Parathyroid adenoma (tissue), 2 donors: ENCODE results near the gene SPEN.

Experiments used
- H2AFZ ChIP-seq: fragments of 300-600 bp; sonication (generic); one replicate; pipeline ENCODE4 v1.7.0; 2017; ENCODE audit warnings: antibody characterized with exemption, mild to moderate bottlenecking
- H3K27ac ChIP-seq: fragments of 300-600 bp; sonication (generic); one replicate; pipeline ENCODE4 v1.7.0; 2017
- H3K27me3 ChIP-seq: fragments of 300-600 bp; sonication (generic); one replicate; pipeline ENCODE4 v1.7.0; 2017; ENCODE audit warnings: low read length; ENCODE audit not compliant: control insufficient read depth, insufficient read depth
- H3K36me3 ChIP-seq: fragments of 300-600 bp; sonication (generic); one replicate; pipeline ENCODE4 v1.7.0; 2017; ENCODE audit warnings: low read length; ENCODE audit not compliant: control insufficient read depth, insufficient read depth
- H3K4me1 ChIP-seq: fragments of 300-600 bp; sonication (generic); one replicate; pipeline ENCODE4 v1.7.0; 2017; ENCODE audit warnings: control low read depth
- H3K4me2 ChIP-seq: fragments of 300-600 bp; sonication (generic); one replicate; pipeline ENCODE4 v1.7.0; 2017; ENCODE audit warnings: low read length
- H3K4me3 ChIP-seq: fragments of 300-600 bp; sonication (generic); one replicate; pipeline ENCODE4 v1.7.0; 2017; ENCODE audit warnings: low read depth, low read length
- H3K79me2 ChIP-seq: fragments of 300-600 bp; sonication (generic); one replicate; pipeline ENCODE4 v1.7.0; 2017; ENCODE audit warnings: control low read depth
- H3K9ac ChIP-seq: fragments of 300-600 bp; sonication (generic); one replicate; pipeline ENCODE4 v1.7.0; 2017; ENCODE audit warnings: mild to moderate bottlenecking
- H3K9me3 ChIP-seq: fragments of 300-600 bp; sonication (generic); one replicate; pipeline ENCODE4 v1.7.0; 2017; ENCODE audit warnings: low read length; ENCODE audit not compliant: control insufficient read depth
- CTCF ChIP-seq: fragments of 300-600 bp; sonication (generic); IDR thresholded peaks from one replicate; pipeline ENCODE4 v1.7.0; 2017; ENCODE audit warnings: antibody characterized with exemption, mild to moderate bottlenecking
- donor health status: primary hyperparathyroidism.

The SPEN gene

DNA sequence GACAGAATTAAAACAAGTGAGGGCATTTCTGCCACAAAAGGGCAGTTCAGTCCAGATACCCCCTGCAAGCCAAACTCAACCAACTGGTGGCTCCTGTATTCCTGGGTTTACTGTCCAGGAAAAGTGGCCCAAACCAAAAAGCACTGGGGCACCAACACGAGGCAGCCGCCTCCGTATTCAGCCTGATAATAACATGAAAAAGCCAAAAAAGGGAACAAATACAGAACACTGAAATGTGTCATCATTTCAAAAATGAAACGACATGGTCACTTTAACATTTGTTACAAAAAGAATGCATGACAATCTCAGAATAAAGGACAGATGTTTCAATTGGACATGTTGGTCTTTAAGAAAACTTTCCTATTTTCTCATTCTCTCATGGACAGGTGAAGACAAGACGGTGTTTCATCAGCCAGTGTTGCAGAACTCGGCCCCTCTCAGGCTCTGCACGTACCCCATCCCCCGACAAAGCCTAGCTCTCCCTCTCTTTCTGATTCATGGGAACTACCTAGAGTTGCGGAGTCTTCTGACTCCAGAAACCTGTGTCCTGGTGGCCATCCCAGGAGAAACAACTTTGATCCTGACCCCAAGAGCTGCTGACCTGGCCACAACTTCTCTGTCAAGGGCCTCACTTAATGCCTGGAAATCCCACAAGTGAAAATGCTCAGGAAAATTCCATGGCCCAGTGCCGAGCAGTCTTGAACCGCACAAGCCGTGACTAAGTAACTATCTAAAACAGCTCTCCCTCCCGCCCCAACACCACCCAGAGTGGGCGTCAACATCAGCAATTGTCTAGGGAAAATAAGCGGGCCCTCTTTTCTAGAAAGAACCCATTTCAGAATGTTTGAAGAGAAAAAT is 101.3 kb downstream of the SPEN start:
- no peak for TF ChIP-seq CTCF
- H2AFZ ChIP-seq = no peak overlapping the region
- peak overlapping the region; percentile 57 for H3K27ac ChIP-seq
- peaks cover 6% of the 10 kb centered on the region for H3K79me2 ChIP-seq
- no peaks in the 10 kb centered on the region for H3K9me3 ChIP-seq
- no peak overlapping the region for H3K4me3 ChIP-seq
- no peak overlapping the region for H3K9ac ChIP-seq
- H3K36me3 ChIP-seq = no peaks in the 10 kb centered on the region
- no peaks in the 10 kb centered on the region for H3K27me3 ChIP-seq
- H3K4me2 ChIP-seq = no peak overlapping the region
- peaks cover 6% of the 10 kb centered on the region for H3K4me1 ChIP-seq

DNA sequence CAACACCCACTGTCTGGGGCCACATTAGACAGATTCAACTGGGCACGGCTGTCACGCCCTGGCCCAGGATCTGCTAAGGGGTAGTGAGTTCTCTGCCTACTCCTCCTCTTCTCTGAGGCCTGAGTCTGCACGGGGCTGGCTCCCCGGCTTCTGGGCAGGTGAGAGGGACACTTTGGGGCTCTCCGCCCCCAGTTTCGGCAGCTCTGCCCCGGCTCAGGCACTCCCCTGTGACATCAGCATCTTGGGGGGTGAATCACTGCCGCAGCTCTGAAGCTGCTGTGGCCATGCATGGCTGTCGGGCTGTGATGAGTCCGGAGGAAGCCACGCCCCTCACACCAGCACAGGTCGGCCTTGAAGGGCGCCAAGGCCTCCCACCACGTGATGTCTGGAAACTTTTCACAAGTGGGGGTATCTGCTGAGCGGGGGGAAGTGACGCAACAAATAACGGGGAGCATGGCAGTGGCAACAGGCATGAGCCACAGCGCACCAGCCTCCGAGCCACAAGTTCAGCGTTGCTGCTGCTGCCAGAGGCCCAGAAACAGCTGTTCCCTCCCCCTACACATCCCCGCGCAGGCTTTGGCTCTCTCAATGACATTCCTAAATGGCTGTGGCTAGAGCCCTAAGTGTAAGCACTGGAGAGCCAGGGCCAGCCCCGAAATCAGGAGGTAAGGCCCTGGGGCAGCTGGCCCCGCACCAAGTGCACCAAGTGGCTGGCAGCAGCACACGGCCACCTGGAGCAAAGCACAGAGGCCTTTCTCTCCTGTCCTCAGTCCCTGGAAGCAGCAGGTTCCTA is 102.1 kb downstream of the SPEN start:
- no peak overlapping the region for H3K9ac ChIP-seq
- no peak overlapping the region for H2AFZ ChIP-seq
- H3K4me1 ChIP-seq = peaks cover 8% of the 10 kb centered on the region
- H3K79me2 ChIP-seq = peaks cover 6% of the 10 kb centered on the region
- no peak for TF ChIP-seq CTCF
- no peak overlapping the region for H3K4me3 ChIP-seq
- H3K4me2 ChIP-seq = peak overlapping the region; percentile 39
- no peaks in the 10 kb centered on the region for H3K9me3 ChIP-seq
- H3K27ac ChIP-seq = peak overlapping the region; percentile 57
- H3K27me3 ChIP-seq = no peaks in the 10 kb centered on the region
- H3K36me3 ChIP-seq = no peaks in the 10 kb centered on the region

- H3K4me3 ChIP-seq = no peak overlapping the region
- no peak overlapping the region for H3K4me2 ChIP-seq
- no peak overlapping the region for H3K9ac ChIP-seq
- no peak for TF ChIP-seq CTCF
- peaks cover 8% of the 10 kb centered on the region for H3K4me1 ChIP-seq
- no peaks in the 10 kb centered on the region for H3K9me3 ChIP-seq
- H2AFZ ChIP-seq = no peak overlapping the region
- peaks cover 6% of the 10 kb centered on the region for H3K79me2 ChIP-seq
- no peaks in the 10 kb centered on the region for H3K27me3 ChIP-seq
- H3K36me3 ChIP-seq = no peaks in the 10 kb centered on the region
- H3K27ac ChIP-seq = no peak overlapping the region
Observed at GRCh38 chr1:15950302-15950701, 102.8 kb downstream of the SPEN start.

DNA sequence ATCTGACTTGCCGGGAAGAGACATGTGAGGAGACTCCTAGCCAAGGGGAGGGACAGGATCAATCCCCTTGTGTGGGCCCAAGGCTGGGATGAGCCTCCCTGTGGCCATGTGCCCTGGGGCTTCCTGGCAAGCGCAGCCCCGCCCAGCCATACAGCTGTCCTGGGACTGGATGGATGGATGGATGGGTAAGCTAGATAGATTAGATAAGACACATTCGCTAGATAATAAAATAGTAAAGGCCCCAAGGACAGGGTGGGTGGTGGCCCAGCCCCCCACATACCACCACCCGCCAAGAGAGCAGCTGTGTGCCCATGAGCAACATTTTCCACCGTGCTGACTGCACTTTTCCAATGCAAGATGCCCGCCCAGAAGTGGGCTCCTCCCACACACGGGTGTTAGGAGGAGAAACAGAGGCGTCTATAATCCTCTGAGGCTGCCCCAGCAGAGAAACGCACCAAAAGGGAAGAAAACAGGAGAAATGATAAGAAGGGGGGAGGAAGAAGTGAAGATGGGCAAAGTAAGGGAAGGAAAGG is 103.3 kb downstream of the SPEN start:
- H3K27me3 ChIP-seq = no peaks in the 10 kb centered on the region
- TF ChIP-seq CTCF = no peak
- peaks cover 8% of the 10 kb centered on the region for H3K79me2 ChIP-seq
- no peak overlapping the region for H3K4me3 ChIP-seq
- H2AFZ ChIP-seq = no peak overlapping the region
- H3K27ac ChIP-seq = no peak overlapping the region
- no peaks in the 10 kb centered on the region for H3K9me3 ChIP-seq
- H3K36me3 ChIP-seq = no peaks in the 10 kb centered on the region
- no peak overlapping the region for H3K9ac ChIP-seq
- H3K4me1 ChIP-seq = peaks cover 8% of the 10 kb centered on the region
- H3K4me2 ChIP-seq = no peak overlapping the region
